Heart left ventricle (tissue), 16 donors: ENCODE data around the gene FUOM. TPM values are rescaled to one million over a fixed set of nuclear protein-coding genes. Genes with fewer than 3 reads are reported as not detected.

ENCODE experiments used
- ATAC-seq, 4 donors: fragments of 200-7000 bp; cut with Tn5 transposase; one replicate each; pipeline ENCODE4 v1.9.1; 2020 to 2022; ENCODE audit warnings: moderate library complexity in 4 of 4, mild to moderate bottlenecking in 3 of 4, moderate number of reproducible peaks in 1 of 4
- DNase-seq, 5 donors: peaks; one replicate each; pipeline ENCODE4 v3.0.0-alpha.2; 2020
- H3K27ac ChIP-seq, 12 donors: fragments of 200-600 bp; sonication (generic) in 4 of 12; one replicate each; pipeline versions ENCODE4 v1.5.0 to v1.8.0; 2016 to 2022; ENCODE audit warnings: mild to moderate bottlenecking in 2 of 12
- H3K27me3 ChIP-seq, 9 donors: fragments of 200-600 bp; sonication (generic) in 2 of 9; one replicate each; pipeline versions ENCODE4 v1.5.1 to v1.8.0; 2016 to 2022; ENCODE audit warnings: mild to moderate bottlenecking in 3 of 9
- H3K36me3 ChIP-seq, 9 donors: fragments of 200-600 bp; sonication (generic) in 2 of 9; one replicate each; pipeline versions ENCODE4 v1.5.0 to v1.8.0; 2018 to 2022; ENCODE audit warnings: mild to moderate bottlenecking in 2 of 9
- H3K4me1 ChIP-seq, 12 donors: fragments of 200-600 bp; sonication (generic) in 4 of 12; one replicate each; pipeline versions ENCODE4 v1.5.0 to v1.8.0; 2016 to 2022; ENCODE audit warnings: mild to moderate bottlenecking in 3 of 12
- H3K4me3 ChIP-seq, 12 donors: fragments of 200-600 bp; sonication (generic) in 4 of 12; one replicate each; pipeline versions ENCODE4 v1.5.0 to v1.8.0; 2017 to 2022; ENCODE audit warnings: mild to moderate bottlenecking in 9 of 12, moderate library complexity in 4 of 12
- H3K9me3 ChIP-seq, 12 donors: fragments of 200-600 bp; sonication (generic) in 4 of 12; one replicate each; pipeline versions ENCODE4 v1.5.0 to v1.8.0; 2016 to 2022; ENCODE audit warnings: mild to moderate bottlenecking in 1 of 12
- POLR2A ChIP-seq, 2 donors: fragments of 450-650 bp; IDR thresholded peaks; one replicate each; pipeline ENCODE4 v1.6.1; 2017; ENCODE audit warnings: antibody characterized with exemption in 2 of 2, mild to moderate bottlenecking in 2 of 2, moderate library complexity in 2 of 2
- WGBS, 4 donors: extraction: QIAGEN DNeasy Blood & Tissue Kit in 2 of 4; methylation state at CpG; one replicate each; pipeline versions ENCODE4 v1.1.5 to v1.1.7; 2013 to 2018; 5-methylcytosine and 5-hydroxymethylcytosine counted together
- intact Hi-C, 10 donors: fragments of 100-400 bp; cut with DNase I; formaldehyde crosslinking; loops; one replicate each; pipeline versions ENCODE4 v1.11.1 to v1.14.2; 2022
- polyA plus RNA-seq, 2 donors: library from polyadenylated mRNA; stranded (reverse); fragments of 200-250 nt; gene quantifications; one replicate each; pipeline ENCODE4 v1.2.3, GENCODE V29; 2013
- total RNA-seq, 9 donors: library from RNA; depleted of rRNA in 2 of 9; stranded (reverse); fragments of >200 nt in 2 of 9; fragmentation: NEBNext Ultra II Directional in 3 of 9; extraction: Animal tissue kit (Norgen Biotek cat#: 25700) in 3 of 9; gene quantifications; one replicate each; pipeline versions ENCODE4 v1.1.0 to v1.2.4, GENCODE V29; 2016 to 2023
- TF ChIP-seq, protein P1 (sequence below), 12 donors: fragments of 200-600 bp; sonication (generic) in 4 of 12; IDR thresholded peaks; one replicate each; pipeline versions ENCODE4 v1.5.0 to v1.8.0; 2018 to 2022; ENCODE audit warnings: antibody characterized with exemption in 12 of 12, mild to moderate bottlenecking in 5 of 12
- donor health status: ischemic (EF 13 %, LVEDD 7.1; RV severe dilation, severe dysfunction).
- donor health status: healthy with polysubstance abuse.
- donor health status: DM: no; HTN: yes; CAD: no.
- donor health status: DM: no; HTN: no; CAD: no.
- donor health status: ischemic (EF 25% LVEDD 6.9; RV normal size, moderate dysfunction).
- donor health status: ischemic (EF 25% LVEDD 5.7; RV mildly dilated, moderate dysfunction).
- donor health status: healthy.
- donor health status: DM: yes; HTN: yes; CAD: no.
- donor health status: ischemic (EF 35%, LVEDD 5.7; RV mildly dilated, moderate dysfunction).
- donor health status: nonischemic (EF 11% LVEDD 7.7; RV severe dilation, severe dysfunction).
- donor health status: DM: yes; HTN: yes; CAD: no.
- donor health status: PGD.
- donor health status: ischemic (EF 29% LVEDD 5.4; RV normal size, mild dysfunction).
- donor health status: nonischemic (EF 23%, LVEDD 6.1; RV moderate dilation, normal function).

Gene FUOM
- total and polyA plus RNA-seq, 11 donors: 4.3 to 24.1 (median 8.4) TPM

DNA sequence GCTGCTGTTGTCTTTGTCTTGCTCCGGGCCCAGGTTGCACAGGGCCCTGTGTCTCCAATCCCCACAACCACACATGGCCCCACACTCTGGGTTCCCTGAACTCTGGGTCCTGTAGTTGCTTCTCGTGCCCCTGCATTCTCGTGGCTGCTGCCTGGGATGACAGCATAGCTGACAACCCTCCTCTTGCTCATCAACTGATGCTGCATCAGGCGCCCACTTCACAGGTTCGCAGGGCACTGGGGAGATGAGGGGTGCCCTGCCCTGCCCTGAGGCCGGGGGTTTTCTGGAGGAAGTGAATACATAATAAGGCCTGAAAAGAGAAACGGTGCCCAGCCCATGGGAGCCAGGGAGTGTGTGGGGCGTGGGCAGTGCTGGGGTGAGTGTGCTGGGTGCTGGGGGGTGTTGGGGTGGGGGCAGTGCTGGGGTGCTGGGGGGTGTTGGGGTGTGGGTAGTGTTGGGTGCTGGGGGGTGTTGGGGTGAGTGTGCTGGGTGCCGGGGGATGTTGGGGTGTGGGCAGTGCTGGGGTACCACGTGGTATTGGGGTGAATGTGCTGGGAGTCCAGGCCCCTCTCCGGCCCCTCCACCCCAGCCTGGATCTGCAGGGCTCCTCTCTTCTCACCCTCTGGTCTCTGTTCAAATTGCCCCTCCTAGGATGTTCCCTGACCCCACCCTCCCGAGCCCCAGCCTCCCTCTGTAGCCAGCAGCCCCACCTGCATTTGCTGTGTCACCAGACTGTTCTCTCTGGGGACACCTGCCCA, 34.1 kb upstream of the FUOM start:
- Histone ChIP-seq H3K9me3 (no peaks in the 10 kb centered on the region), H3K36me3 (peaks cover 0 to 15% (median 13%) of the 10 kb centered on the region in 9 donors), H3K4me3 (no peak overlapping the region), H3K27ac (no peak overlapping the region), H3K27me3 (no peaks in the 10 kb centered on the region), H3K4me1 (peaks cover 3 to 51% (median 10%) of the 10 kb centered on the region in 12 donors)
- intact Hi-C loops: loop anchor here in 1 of 10 donors (5.0 kb wide), 1 partner anchor 85 kb away; the partner anchor contains the start of genes TUBGCP2 and ZNF511
- DNase-seq: no peak
- no peak for ATAC-seq
- 84 to 92% (median 90%) methylated on average over 10 to 12 of the region's 12 CpGs for WGBS, 4 donors
- TF ChIP-seq, protein P1, sequence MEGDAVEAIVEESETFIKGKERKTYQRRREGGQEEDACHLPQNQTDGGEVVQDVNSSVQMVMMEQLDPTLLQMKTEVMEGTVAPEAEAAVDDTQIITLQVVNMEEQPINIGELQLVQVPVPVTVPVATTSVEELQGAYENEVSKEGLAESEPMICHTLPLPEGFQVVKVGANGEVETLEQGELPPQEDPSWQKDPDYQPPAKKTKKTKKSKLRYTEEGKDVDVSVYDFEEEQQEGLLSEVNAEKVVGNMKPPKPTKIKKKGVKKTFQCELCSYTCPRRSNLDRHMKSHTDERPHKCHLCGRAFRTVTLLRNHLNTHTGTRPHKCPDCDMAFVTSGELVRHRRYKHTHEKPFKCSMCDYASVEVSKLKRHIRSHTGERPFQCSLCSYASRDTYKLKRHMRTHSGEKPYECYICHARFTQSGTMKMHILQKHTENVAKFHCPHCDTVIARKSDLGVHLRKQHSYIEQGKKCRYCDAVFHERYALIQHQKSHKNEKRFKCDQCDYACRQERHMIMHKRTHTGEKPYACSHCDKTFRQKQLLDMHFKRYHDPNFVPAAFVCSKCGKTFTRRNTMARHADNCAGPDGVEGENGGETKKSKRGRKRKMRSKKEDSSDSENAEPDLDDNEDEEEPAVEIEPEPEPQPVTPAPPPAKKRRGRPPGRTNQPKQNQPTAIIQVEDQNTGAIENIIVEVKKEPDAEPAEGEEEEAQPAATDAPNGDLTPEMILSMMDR (IDR thresholded peaks at IDR 0.05): no peak
- no peak for TF ChIP-seq POLR2A (IDR thresholded peaks at IDR 0.05)

DNA sequence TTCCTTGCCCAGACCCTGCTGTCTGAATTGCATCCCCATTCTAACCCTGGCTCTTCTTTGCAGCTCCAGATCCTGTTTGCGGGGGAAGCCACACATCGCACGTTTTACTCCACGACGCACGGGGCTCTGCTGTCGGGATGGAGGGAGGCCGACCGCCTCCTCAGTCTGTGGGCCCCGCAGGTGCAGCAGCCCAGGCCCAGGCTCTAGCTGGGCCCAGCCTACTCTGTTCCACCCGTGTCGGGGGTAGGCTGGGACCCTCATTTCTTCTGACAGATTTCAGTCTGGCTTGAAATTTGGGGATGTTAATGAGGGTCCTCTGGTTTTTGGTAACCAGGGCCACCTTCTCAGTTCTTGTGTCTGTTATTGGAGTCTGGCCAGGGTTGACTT, 33.4 kb upstream of the FUOM start:
- DNase-seq: no peak
- Histone ChIP-seq H3K4me1 (peaks cover 3 to 51% (median 10%) of the 10 kb centered on the region in 12 donors), H3K36me3 (peaks cover 0 to 8% (median 6%) of the 10 kb centered on the region in 9 donors), H3K9me3 (no peaks in the 10 kb centered on the region), H3K4me3 (no peak overlapping the region), H3K27me3 (no peaks in the 10 kb centered on the region), H3K27ac (no peak overlapping the region)
- 91 to 97% (median 94%) methylated on average over 10 to 12 of the region's 12 CpGs for WGBS, 4 donors
- intact Hi-C loops: loop anchor here in 1 of 10 donors (5.0 kb wide), 1 partner anchor 84 kb away; the partner anchor contains the start of genes TUBGCP2 and ZNF511
- no peak for ATAC-seq
- no peak for TF ChIP-seq POLR2A (IDR thresholded peaks at IDR 0.05)
- TF ChIP-seq, protein P1 (IDR thresholded peaks at IDR 0.05): no peak

DNA sequence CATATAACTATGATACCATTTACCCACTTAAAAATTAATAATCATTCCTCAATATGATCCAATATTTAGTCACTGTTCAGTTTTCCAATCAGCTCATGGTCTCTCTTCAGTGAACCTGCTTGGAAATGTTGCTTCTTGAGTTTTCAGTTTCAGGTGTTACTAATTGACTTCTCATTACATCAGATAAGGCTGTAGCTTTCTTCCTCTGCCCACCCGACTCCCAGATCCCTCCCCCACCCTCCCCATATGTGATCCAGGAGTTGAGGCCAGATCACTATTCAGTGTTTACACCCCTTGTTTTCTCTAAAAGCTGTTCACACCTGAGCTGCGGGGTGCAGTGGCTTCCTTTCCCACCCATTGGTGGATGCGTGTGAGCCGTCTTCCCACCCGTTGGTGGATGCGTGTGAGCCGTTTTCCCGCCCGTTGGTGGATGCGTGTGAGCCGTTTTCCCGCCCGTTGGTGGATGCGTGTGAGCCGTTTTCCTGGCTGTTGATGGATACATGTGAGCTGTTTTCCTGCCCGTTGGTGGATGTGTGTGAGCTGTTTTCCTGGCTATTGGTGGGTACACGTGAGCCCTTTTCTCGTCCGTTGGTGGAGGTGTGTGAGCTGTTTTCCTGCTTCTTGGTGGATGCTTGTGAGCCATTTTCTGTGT, 32.9 kb upstream of the FUOM start:
- intact Hi-C loops: loop anchor here in 1 of 10 donors (5.0 kb wide), 1 partner anchor 83 kb away; the partner anchor contains the start of genes TUBGCP2 and ZNF511

More for the DNA sequence above, 32.9 kb upstream of the FUOM start:
- no peak for DNase-seq
- Histone ChIP-seq H3K9me3 (no peaks in the 10 kb centered on the region), H3K4me1 (peaks cover 3 to 49% (median 9%) of the 10 kb centered on the region in 12 donors), H3K27me3 (no peaks in the 10 kb centered on the region), H3K36me3 (peaks cover 0 to 3% (median under 1%) of the 10 kb centered on the region in 9 donors), H3K4me3 (no peak overlapping the region), H3K27ac (peak overlapping the region in 1 of 12 donors; percentile 50)
- WGBS, 4 donors: 90 to 93% (median 91%) methylated on average over 19 of the region's 19 CpGs
- ATAC-seq: no peak
- no peak for TF ChIP-seq POLR2A (IDR thresholded peaks at IDR 0.05)
- TF ChIP-seq, protein P1 (IDR thresholded peaks at IDR 0.05): no peak
